Ishikawa (cell line): ENCODE data around the gene MBTPS1.

Experiments
- CEBPB ChIP-seq: IDR thresholded peaks from 2 replicates; pipeline ENCODE4 v1.6.1; 2012
- EGR1 ChIP-seq: IDR thresholded peaks from 2 replicates; pipeline ENCODE4 v1.6.1; 2012
- EP300 ChIP-seq: IDR thresholded peaks from 2 replicates; pipeline ENCODE4 v1.6.1; 2012; ENCODE audit warnings: borderline replicate concordance
- FOXM1 ChIP-seq: IDR thresholded peaks from 2 replicates; pipeline ENCODE4 v1.6.1; 2012; ENCODE audit warnings: low read depth, borderline replicate concordance
- MAX ChIP-seq: IDR thresholded peaks from 2 replicates; pipeline ENCODE4 v1.6.1; 2012
- RAD21 ChIP-seq: IDR thresholded peaks from 2 replicates; pipeline ENCODE4 v1.6.1; 2012; ENCODE audit warnings: low read depth
- REST ChIP-seq: IDR thresholded peaks from 2 replicates; pipeline ENCODE4 v1.6.1; 2012; ENCODE audit warnings: low read depth, mild to moderate bottlenecking
- TAF1 ChIP-seq: IDR thresholded peaks from 2 replicates; pipeline ENCODE4 v1.6.1; 2012; ENCODE audit warnings: low read depth, mild to moderate bottlenecking
- TCF12 ChIP-seq: IDR thresholded peaks from 2 replicates; pipeline ENCODE4 v1.6.1; 2012; ENCODE audit warnings: low read depth
- TEAD4 ChIP-seq: IDR thresholded peaks from 2 replicates; pipeline ENCODE4 v1.6.1; 2012
- YY1 ChIP-seq: IDR thresholded peaks from 2 replicates; pipeline ENCODE4 v1.6.1; 2012; ENCODE audit warnings: low read depth
- ZBTB7A ChIP-seq: IDR thresholded peaks from 2 replicates; pipeline ENCODE4 v1.6.1; 2012; ENCODE audit warnings: low read depth

- TF ChIP-seq EP300 = no peak
- TF ChIP-seq FOXM1 = no peak
- no peak for TF ChIP-seq TEAD4
- no peak for TF ChIP-seq TCF12
- TF ChIP-seq MAX = no peak
- TF ChIP-seq REST = no peak
- no peak for TF ChIP-seq ZBTB7A
- no peak for TF ChIP-seq TAF1
- TF ChIP-seq RAD21 = no peak
- no peak for TF ChIP-seq CEBPB
- no peak for TF ChIP-seq YY1
- no peak for TF ChIP-seq EGR1
Observed at GRCh38 chr16:84087001-84087400, 29.7 kb downstream of the MBTPS1 start.
